OCI-LY1 (cell line): Measurements from ENCODE around the gene OTOS.

ENCODE experiments used
- EZH2 ChIP-seq: fragments of 200-600 bp; sonication (generic), shearing (Covaris generic); IDR thresholded peaks from 2 replicates; pipeline ENCODE4 v1.8.0; 2017; ENCODE audit warnings: borderline replicate concordance, mixed run types, mild to moderate bottlenecking, antibody characterized with exemption, low read length, moderate library complexity, mixed read lengths
- TF ChIP-seq, protein P1 (sequence below): fragments of 200-600 bp; sonication (generic), shearing (Covaris generic); IDR thresholded peaks from 2 replicates; pipeline ENCODE4 v1.5.1; 2017; ENCODE audit warnings: mild to moderate bottlenecking, antibody characterized with exemption, low read length, moderate library complexity, mixed read lengths

DNA sequence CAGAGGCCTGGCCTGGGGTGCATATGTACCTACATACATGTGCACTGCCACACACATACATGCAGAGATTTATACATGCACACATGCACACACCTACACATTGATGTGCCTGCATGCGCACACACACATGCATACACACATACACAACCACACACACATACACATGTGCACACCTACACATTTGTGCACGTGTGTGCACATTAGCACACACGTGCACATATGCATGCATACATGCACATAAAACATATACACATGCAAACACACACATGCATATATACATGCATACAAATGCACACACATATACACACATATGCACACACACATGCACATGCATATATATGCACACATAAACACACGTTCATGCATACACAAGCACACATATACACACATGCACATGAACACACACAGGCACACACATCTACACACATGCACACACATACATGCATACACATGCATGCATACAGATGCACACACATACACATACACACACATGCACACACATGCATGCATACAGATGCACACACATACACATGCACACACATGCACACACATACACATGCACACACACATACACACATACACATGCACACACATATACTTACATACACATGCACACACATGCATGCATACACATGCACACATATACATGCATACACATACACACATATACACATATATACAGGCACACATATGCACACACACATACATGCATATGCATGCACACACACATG is 23.6 kb upstream of the OTOS start:
- TF ChIP-seq, protein P1, sequence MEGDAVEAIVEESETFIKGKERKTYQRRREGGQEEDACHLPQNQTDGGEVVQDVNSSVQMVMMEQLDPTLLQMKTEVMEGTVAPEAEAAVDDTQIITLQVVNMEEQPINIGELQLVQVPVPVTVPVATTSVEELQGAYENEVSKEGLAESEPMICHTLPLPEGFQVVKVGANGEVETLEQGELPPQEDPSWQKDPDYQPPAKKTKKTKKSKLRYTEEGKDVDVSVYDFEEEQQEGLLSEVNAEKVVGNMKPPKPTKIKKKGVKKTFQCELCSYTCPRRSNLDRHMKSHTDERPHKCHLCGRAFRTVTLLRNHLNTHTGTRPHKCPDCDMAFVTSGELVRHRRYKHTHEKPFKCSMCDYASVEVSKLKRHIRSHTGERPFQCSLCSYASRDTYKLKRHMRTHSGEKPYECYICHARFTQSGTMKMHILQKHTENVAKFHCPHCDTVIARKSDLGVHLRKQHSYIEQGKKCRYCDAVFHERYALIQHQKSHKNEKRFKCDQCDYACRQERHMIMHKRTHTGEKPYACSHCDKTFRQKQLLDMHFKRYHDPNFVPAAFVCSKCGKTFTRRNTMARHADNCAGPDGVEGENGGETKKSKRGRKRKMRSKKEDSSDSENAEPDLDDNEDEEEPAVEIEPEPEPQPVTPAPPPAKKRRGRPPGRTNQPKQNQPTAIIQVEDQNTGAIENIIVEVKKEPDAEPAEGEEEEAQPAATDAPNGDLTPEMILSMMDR = no peak
- TF ChIP-seq EZH2 = no peak
